Stimulated activated CD4-positive, alpha-beta T cell treated with anti-CD3 and anti-CD28 coated beads, Interleukin-15, amount 100 ng/mL, for 1 hour (primary cell): ENCODE measurements around the gene NTRK2.
A peak's percentile ranks its signal among the peaks of the same experiment; 100 is the strongest.

Experiments used
- DNase-seq, 2 donors: peaks; one replicate each; pipeline ENCODE4 v3.0.0-alpha.2; 2020; ENCODE audit warnings: low read depth in 1 of 2, low spot score in 1 of 2

Gene NTRK2

GRCh38 chr9:84929068-84929467 lies 259.5 kb downstream of the NTRK2 start:
- no peak for DNase-seq

- DNase-seq, result no peak
Measured at GRCh38 chr9:84932915-84933527, 263.5 kb downstream of the NTRK2 start.

GRCh38 chr9:84935528-84936117 lies 266.1 kb downstream of the NTRK2 start:
- DNase-seq, result no peak

- no peak for DNase-seq
Measured at GRCh38 chr9:84937180-84937579, 267.7 kb downstream of the NTRK2 start.

- DNase-seq, result no peak
Measured at GRCh38 chr9:84937581-84937980, 268.1 kb downstream of the NTRK2 start.

- no peak for DNase-seq
Measured at GRCh38 chr9:84939774-84940173, 270.2 kb downstream of the NTRK2 start.

- DNase-seq, result no peak
Measured at GRCh38 chr9:84940294-84940693, 270.8 kb downstream of the NTRK2 start.

- no peak for DNase-seq
Measured at GRCh38 chr9:84941792-84942191, 272.3 kb downstream of the NTRK2 start.

GRCh38 chr9:84943482-84944050 lies 274.0 kb downstream of the NTRK2 start:
- no peak for DNase-seq

GRCh38 chr9:84945878-84946538 lies 276.5 kb downstream of the NTRK2 start:
- no peak for DNase-seq

GRCh38 chr9:84947412-84947972 lies 278.0 kb downstream of the NTRK2 start:
- no peak for DNase-seq

GRCh38 chr9:84949258-84949657 lies 279.7 kb downstream of the NTRK2 start:
- DNase-seq, result no peak

GRCh38 chr9:84949971-84950370 lies 280.4 kb downstream of the NTRK2 start:
- no peak for DNase-seq

- DNase-seq, result no peak
Measured at GRCh38 chr9:84950879-84951811, 281.6 kb downstream of the NTRK2 start.

- no peak for DNase-seq
Measured at GRCh38 chr9:84953252-84953773, 283.8 kb downstream of the NTRK2 start.

- DNase-seq, result peak in 1 of 2 donors; percentile 18
Measured at GRCh38 chr9:84953797-84954705, 284.5 kb downstream of the NTRK2 start.

GRCh38 chr9:84955155-84955554 lies 285.6 kb downstream of the NTRK2 start:
- no peak for DNase-seq

GRCh38 chr9:84955971-84956370 lies 286.4 kb downstream of the NTRK2 start:
- no peak for DNase-seq

- no peak for DNase-seq
Measured at GRCh38 chr9:84959339-84959738, 289.8 kb downstream of the NTRK2 start.
